Inflammatory macrophage treated with lipopolysaccharide for 1 hour (primary cell): Measurements from ENCODE around the gene MID1.
"Not testable (repeated sequence)": the region's sequence is repeated elsewhere in the genome, so short reads cannot be mapped to it uniquely, and the experiment has no call there.

Experiments used
- DNase-seq, 2 donors: peaks; one replicate each; pipeline ENCODE4 v3.0.0-alpha.2; 2020 to 2022

MID1 gene

DNA sequence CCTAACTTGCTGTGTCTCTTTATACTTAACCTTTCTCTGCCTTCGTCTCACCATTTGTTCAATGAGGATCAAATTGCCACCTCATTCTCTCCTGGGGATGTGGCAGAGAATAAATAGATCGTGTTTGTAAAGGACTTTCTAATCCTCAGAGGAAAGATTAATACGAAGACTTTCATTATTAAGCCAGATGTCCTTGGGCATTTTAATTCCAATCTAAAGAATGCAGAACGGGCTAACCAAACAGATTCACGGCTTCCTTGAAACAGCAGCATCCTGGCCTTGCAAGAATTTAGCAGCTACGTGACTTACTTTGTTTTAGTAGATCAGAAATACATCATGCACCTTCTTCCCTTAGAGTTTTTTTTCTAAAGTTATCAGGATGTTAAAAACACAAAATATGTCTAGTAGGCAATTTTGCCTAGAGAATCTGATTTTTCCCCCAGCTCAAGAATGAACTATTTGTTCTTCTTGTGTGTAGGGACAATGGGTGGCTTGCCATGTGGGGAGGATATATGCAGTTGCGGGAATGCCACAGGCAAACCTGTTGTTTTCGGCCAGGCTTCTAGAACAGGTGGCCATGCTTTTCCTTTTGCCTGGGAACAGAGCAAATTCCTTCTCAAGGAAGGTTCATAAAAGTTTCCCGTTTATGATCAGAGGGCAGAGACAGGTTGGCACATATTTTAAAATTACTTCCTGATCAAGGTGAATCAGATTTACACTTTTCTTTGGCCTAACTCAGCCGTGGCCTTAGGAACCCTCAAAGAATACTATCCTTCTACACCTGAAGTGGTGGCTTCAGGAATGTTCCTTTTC is 3.0 kb downstream of the MID1 start:
- no peak for DNase-seq

- DNase-seq = peak in 1 of 2 donors; percentile 24
Measured at GRCh38 chrX:10615931-10616774, 4.2 kb downstream of the MID1 start.

GRCh38 chrX:10612215-10612614 is 8.2 kb downstream of the MID1 start:
- DNase-seq = no peak

- DNase-seq = no peak
Measured at GRCh38 chrX:10611441-10612090, 8.8 kb downstream of the MID1 start.

GRCh38 chrX:10608099-10608498 is 12.3 kb downstream of the MID1 start:
- DNase-seq = no peak

- DNase-seq = no peak
Measured at GRCh38 chrX:10607233-10607632, 13.2 kb downstream of the MID1 start.

- no peak for DNase-seq
Measured at GRCh38 chrX:10603612-10604011, 16.8 kb downstream of the MID1 start.

DNA sequence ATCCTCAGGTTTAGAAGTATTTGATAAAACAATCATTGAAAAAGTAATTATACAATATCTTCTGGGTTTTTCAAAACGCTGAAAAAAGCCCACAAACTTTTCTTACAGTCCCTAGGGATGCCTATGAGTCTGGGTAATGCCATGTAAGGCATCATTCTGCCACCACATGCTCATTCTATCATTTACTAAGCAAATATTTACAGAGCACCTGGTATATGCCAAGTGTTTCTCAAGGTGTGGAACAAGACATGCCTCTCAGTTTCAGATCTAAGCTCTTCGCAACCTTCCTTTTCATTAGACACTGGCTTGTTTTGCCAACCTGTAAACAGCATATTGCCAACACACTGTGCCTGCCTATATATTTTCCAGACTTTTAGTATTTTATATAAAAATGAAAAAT is 17.7 kb downstream of the MID1 start:
- no peak for DNase-seq

DNA sequence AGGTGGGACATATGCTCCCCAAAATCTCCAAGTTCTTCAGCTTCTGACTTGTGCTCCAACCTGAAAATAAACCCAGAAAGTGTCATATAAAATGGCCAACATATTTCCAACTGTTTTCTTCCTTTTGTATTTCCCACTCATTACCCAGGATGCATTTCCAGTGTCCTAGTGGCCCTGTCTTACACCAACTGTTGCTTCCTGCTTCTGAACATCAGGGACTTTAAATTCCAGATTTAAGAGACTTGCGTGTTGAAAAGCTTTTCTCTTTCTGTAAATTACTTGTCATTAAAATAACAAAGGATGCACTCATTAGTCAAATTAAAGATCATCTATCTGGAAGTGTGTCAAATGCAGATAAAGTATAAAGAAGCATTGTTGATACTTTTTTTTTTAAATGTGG is 19.9 kb downstream of the MID1 start:
- no peak for DNase-seq

GRCh38 chrX:10598540-10598939 is 21.8 kb downstream of the MID1 start:
- no peak for DNase-seq

GRCh38 chrX:10597871-10598270 is 22.5 kb downstream of the MID1 start:
- peak in 1 of 2 donors; percentile 9 for DNase-seq

- DNase-seq = no peak
Measured at GRCh38 chrX:10591363-10592335, 28.7 kb downstream of the MID1 start.

- DNase-seq = not testable (repeated sequence)
Measured at GRCh38 chrX:10589787-10590186, 30.6 kb downstream of the MID1 start.

GRCh38 chrX:10589098-10589497 is 31.3 kb downstream of the MID1 start:
- no peak for DNase-seq

GRCh38 chrX:10584882-10585281 is 35.5 kb downstream of the MID1 start:
- DNase-seq = not testable (repeated sequence)

- DNase-seq = no peak
Measured at GRCh38 chrX:10582945-10583344, 37.4 kb downstream of the MID1 start.

DNA sequence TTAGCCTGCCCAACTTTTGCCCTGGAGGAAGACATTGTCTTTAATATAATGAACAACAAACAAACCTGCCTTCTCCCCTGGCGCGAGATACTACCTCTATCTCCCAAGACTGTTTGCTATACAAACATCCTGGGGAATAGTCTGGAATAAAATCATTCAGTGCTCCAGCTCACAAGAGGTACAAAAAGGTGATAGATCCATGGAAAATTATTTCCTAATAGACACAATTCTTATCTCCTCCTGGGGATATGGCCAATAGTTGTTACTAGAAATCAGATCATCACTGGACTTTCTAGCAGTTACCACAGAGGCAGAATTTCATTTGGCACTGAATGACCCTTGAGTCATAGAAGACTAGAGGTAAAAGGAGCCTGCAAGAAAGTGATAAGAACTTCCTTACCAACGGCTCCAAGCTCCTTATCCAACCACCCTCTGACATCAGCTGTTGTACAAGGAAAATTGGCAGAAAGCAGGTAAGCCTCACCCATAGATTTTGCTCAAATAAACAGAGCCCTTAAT is 38.1 kb downstream of the MID1 start:
- DNase-seq = no peak

DNA sequence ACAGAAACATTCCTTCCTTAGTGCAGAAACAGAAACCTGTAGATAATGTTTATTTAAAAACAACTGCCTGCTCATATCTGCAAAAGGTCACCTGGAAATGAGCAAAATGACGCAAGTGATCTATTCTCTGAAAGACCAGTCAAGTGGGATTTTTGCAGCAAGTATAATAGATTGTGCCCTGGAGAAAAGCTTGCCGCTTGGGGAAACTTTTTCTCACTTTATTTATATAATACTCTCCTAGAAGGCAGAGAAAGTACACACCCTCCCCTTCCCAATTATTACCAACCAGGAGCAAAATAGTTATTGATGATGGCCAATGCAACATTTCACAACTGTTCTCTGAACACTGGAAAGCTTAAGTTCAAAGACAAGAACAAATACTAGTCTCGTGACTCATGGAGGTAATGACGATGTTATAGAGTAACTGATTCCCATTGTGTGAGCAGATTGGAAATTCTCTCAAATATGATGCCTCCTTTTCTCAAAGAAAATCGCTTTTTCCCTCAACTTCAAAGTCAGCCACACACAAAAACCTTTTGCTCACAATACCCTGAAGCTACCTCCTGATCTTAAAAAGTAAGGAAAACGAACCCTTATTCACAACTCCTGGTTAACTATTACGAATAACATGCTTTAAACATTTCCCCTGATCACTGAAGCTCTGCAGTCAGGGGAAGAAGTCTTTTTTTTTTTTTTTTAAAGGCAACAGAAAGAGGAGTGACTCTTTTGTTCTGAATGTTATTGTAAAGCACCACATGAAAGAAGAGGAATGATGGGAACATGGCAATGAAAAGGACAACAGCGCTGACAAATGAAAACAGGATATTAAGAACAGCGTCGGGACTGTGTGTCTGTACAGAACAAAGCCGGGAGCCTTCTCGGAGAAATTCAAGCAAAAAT is 41.0 kb downstream of the MID1 start:
- no peak for DNase-seq

DNA sequence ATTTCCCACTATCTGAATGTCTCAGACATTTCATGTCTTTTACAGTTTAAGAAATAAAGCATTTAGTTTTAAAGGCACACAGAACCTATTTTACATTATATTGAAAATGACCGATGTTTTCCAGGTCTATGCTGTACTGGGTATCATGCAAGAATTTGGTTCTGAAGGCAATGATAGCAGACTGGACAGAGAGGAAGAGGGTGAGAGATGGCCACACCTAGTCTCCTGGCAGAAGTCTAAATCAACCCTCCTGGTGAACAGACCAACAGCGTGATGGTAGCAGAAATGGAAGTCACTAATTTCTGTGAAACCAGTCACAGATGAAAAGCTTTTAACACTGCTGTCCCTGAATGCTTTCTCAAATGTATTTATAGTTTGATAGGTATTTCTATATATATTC is 41.9 kb downstream of the MID1 start:
- DNase-seq = no peak

- DNase-seq = no peak
Measured at GRCh38 chrX:10577853-10578252, 42.5 kb downstream of the MID1 start.
